MM.1S (cell line): ENCODE results near the gene HS6ST1.

Source experiments
- DNase-seq: peaks from one replicate; pipeline ENCODE4 v3.0.0-alpha.2; 2015
- H2AFZ ChIP-seq: fragments of 300-600 bp; sonication (generic); 2 replicates; pipeline ENCODE4 v1.6.0; 2016; ENCODE audit warnings: antibody characterized with exemption, low read length
- H3F3A ChIP-seq: fragments of 300-600 bp; sonication (generic); 2 replicates; pipeline ENCODE4 v1.6.1; 2016; ENCODE audit warnings: mild to moderate bottlenecking, antibody characterized with exemption, low read length, moderate library complexity, mixed read lengths; ENCODE audit not compliant: insufficient read depth
- H3K27ac ChIP-seq: fragments of 300-600 bp; sonication (generic); 2 replicates; pipeline ENCODE4 v1.5.1; 2016; ENCODE audit warnings: mild to moderate bottlenecking, low read length
- H3K27me3 ChIP-seq: fragments of 300-600 bp; sonication (generic); replicated peaks from 2 replicates; pipeline ENCODE4 v1.6.0; 2016; ENCODE audit warnings: low read length; ENCODE audit not compliant: insufficient read depth
- H3K36me3 ChIP-seq: fragments of 300-600 bp; sonication (generic); replicated peaks from 2 replicates; pipeline ENCODE4 v1.6.1; 2016; ENCODE audit warnings: mild to moderate bottlenecking, low read length, mixed read lengths; ENCODE audit not compliant: insufficient read depth
- H3K4me1 ChIP-seq: fragments of 300-600 bp; sonication (generic); 2 replicates; pipeline ENCODE4 v1.6.1; 2016; ENCODE audit warnings: low read length, mixed read lengths
- H3K4me2 ChIP-seq: fragments of 300-600 bp; sonication (generic); 2 replicates; pipeline ENCODE4 v1.6.0; 2016; ENCODE audit warnings: low read depth, low read length
- H3K4me3 ChIP-seq: fragments of 300-600 bp; sonication (generic); 2 replicates; pipeline ENCODE4 v1.5.1; 2016; ENCODE audit warnings: low read length, mixed read lengths
- H3K79me2 ChIP-seq: fragments of 300-600 bp; sonication (generic); 2 replicates; pipeline ENCODE4 v1.6.1; 2016; ENCODE audit warnings: mixed run types, low read length, mixed read lengths
- H3K9ac ChIP-seq: fragments of 300-600 bp; sonication (generic); 2 replicates; pipeline ENCODE4 v1.6.1; 2016; ENCODE audit warnings: low read length, mixed read lengths
- H3K9me2 ChIP-seq: fragments of 300-600 bp; sonication (generic); replicated peaks from 2 replicates; pipeline ENCODE4 v1.6.1; 2016; ENCODE audit warnings: mild to moderate bottlenecking, low read length, mixed read lengths; ENCODE audit not compliant: insufficient read depth
- H3K9me3 ChIP-seq: fragments of 300-600 bp; sonication (generic); replicated peaks from 2 replicates; pipeline ENCODE4 v1.6.1; 2016; ENCODE audit warnings: mild to moderate bottlenecking, low read length, mixed read lengths; ENCODE audit not compliant: insufficient read depth
- H4K20me1 ChIP-seq: fragments of 300-600 bp; sonication (generic); 2 replicates; pipeline ENCODE4 v1.6.1; 2016; ENCODE audit warnings: mild to moderate bottlenecking, low read length, moderate library complexity, mixed read lengths; ENCODE audit not compliant: insufficient read depth
- CTCF ChIP-seq: fragments of 300-600 bp; sonication (generic); IDR thresholded peaks from 2 replicates; pipeline ENCODE4 v1.5.1; 2016; ENCODE audit warnings: antibody characterized with exemption, low read length, mixed read lengths
- EZH2 ChIP-seq: fragments of 300-600 bp; sonication (generic); optimal IDR thresholded peaks from 2 replicates; pipeline ENCODE3; 2017; ENCODE audit warnings: low read depth, mild to moderate bottlenecking, antibody characterized with exemption, low read length, mixed read lengths
- EZH2phosphoT487 ChIP-seq: fragments of 300-600 bp; sonication (generic); IDR thresholded peaks from 2 replicates; pipeline ENCODE4 v1.6.1; 2018; ENCODE audit warnings: antibody characterized with exemption, low read length

The HS6ST1 gene

GRCh38 chr2:128276878-128277675, 41.6 kb downstream of the HS6ST1 start:
- H3K79me2 ChIP-seq = peaks cover 48% of the 10 kb centered on the region
- no peaks in the 10 kb centered on the region for H3K36me3 ChIP-seq

GRCh38 chr2:128275498-128276045, 43.1 kb downstream of the HS6ST1 start:
- Histone ChIP-seq H3K9me2 (no peaks in the 10 kb centered on the region), H3F3A (no peaks in the 10 kb centered on the region), H3K27ac (no peak overlapping the region), H3K79me2 (peaks cover 40% of the 10 kb centered on the region), H3K4me2 (no peak overlapping the region), H4K20me1 (no peaks in the 10 kb centered on the region), H3K4me3 (no peak overlapping the region), H2AFZ (no peak overlapping the region), H3K9me3 (no peaks in the 10 kb centered on the region), H3K36me3 (no peaks in the 10 kb centered on the region), H3K9ac (no peak overlapping the region), H3K4me1 (no peaks in the 10 kb centered on the region), H3K27me3 (no peaks in the 10 kb centered on the region)
- DNase-seq = no peak
- no peak for TF ChIP-seq EZH2
- TF ChIP-seq CTCF = no peak
- TF ChIP-seq EZH2phosphoT487 = no peak

More at GRCh38 chr2:128276878-128277675, 41.6 kb downstream of the HS6ST1 start:
- Histone ChIP-seq H2AFZ (no peak overlapping the region), H3K9ac (no peak overlapping the region), H3K27me3 (no peaks in the 10 kb centered on the region), H3F3A (no peaks in the 10 kb centered on the region), H4K20me1 (no peaks in the 10 kb centered on the region), H3K4me2 (no peak overlapping the region), H3K4me3 (no peak overlapping the region), H3K4me1 (no peaks in the 10 kb centered on the region), H3K9me3 (no peaks in the 10 kb centered on the region), H3K9me2 (no peaks in the 10 kb centered on the region), H3K27ac (no peak overlapping the region)
- DNase-seq = no peak
- TF ChIP-seq EZH2 = no peak

- no peaks in the 10 kb centered on the region for H3K27me3 ChIP-seq
- peaks cover 40% of the 10 kb centered on the region for H3K79me2 ChIP-seq
- TF ChIP-seq CTCF = no peak
- TF ChIP-seq EZH2 = no peak
- no peak for TF ChIP-seq EZH2phosphoT487
- H3K36me3 ChIP-seq = no peaks in the 10 kb centered on the region
- no peaks in the 10 kb centered on the region for H4K20me1 ChIP-seq
- H3K9me2 ChIP-seq = no peaks in the 10 kb centered on the region
- no peak for DNase-seq
- H3K9me3 ChIP-seq = no peaks in the 10 kb centered on the region
- no peak overlapping the region for H3K27ac ChIP-seq
- H3K9ac ChIP-seq = no peak overlapping the region
- H3K4me3 ChIP-seq = no peak overlapping the region
- no peaks in the 10 kb centered on the region for H3F3A ChIP-seq
- no peak overlapping the region for H3K4me2 ChIP-seq
- no peak overlapping the region for H2AFZ ChIP-seq
- no peaks in the 10 kb centered on the region for H3K4me1 ChIP-seq
Measured at GRCh38 chr2:128274218-128274617, 44.5 kb downstream of the HS6ST1 start.
